ENCODE data around the gene ADI1. TPM values are rescaled to one million over a fixed set of nuclear protein-coding genes. Genes with fewer than 3 reads are reported as not detected.
A peak's percentile ranks its signal among the peaks of the same experiment; 100 is the strongest.

Gene ADI1
- 39.1 and 46.7 TPM in 2 replicates for total RNA-seq (2014; rRNA removed; shearing (Covaris generic))

- DNase-seq (ENCODE audit: low spot score): peak; percentile 42
Measured at GRCh38 chr2:3519255-3520205, at the start of gene ADI1. Gene ADI1 (minus strand): TSS chr2:3519531. CDS start chr2:3519487, 44 bp downstream.

- no peak for DNase-seq (ENCODE audit: low spot score)
Measured at GRCh38 chr2:3566806-3567205, 47.5 kb upstream of the ADI1 start.

- DNase-seq (ENCODE audit: low spot score): no peak
Measured at GRCh38 chr2:3565117-3565516, 45.8 kb upstream of the ADI1 start.

GRCh38 chr2:3563521-3563976, 44.2 kb upstream of the ADI1 start:
- no peak for DNase-seq (ENCODE audit: low spot score)

- peak; percentile 92 for DNase-seq (ENCODE audit: low spot score)
Measured at GRCh38 chr2:3558205-3559014, 39.1 kb upstream of the ADI1 start, which contains the start of gene RNASEH1. Gene RNASEH1 (minus strand): TSS chr2:3558333. CDS start chr2:3558260, 73 bp downstream.

- no peak for DNase-seq (ENCODE audit: low spot score)
Measured at GRCh38 chr2:3557639-3558204, 38.4 kb upstream of the ADI1 start.

- DNase-seq (ENCODE audit: low spot score): no peak
Measured at GRCh38 chr2:3553946-3554345, 34.6 kb upstream of the ADI1 start.

- no peak for DNase-seq (ENCODE audit: low spot score)
Measured at GRCh38 chr2:3547915-3548314, 28.6 kb upstream of the ADI1 start.

- no peak for DNase-seq (ENCODE audit: low spot score)
Measured at GRCh38 chr2:3545788-3546478, 26.6 kb upstream of the ADI1 start.

GRCh38 chr2:3543023-3543683, 23.8 kb upstream of the ADI1 start:
- no peak for DNase-seq (ENCODE audit: low spot score)

GRCh38 chr2:3542107-3542506, 22.8 kb upstream of the ADI1 start:
- DNase-seq (ENCODE audit: low spot score): no peak

- DNase-seq (ENCODE audit: low spot score): no peak
Measured at GRCh38 chr2:3539836-3540235, 20.5 kb upstream of the ADI1 start.

GRCh38 chr2:3536682-3537632, 17.6 kb upstream of the ADI1 start:
- peak; percentile 42 for DNase-seq (ENCODE audit: low spot score)

- peak; percentile 62 for DNase-seq (ENCODE audit: low spot score)
Measured at GRCh38 chr2:3535794-3536681, 16.7 kb upstream of the ADI1 start.

GRCh38 chr2:3535467-3535793, 16.1 kb upstream of the ADI1 start:
- DNase-seq (ENCODE audit: low spot score): no peak

GRCh38 chr2:3534251-3534814, 15.0 kb upstream of the ADI1 start:
- DNase-seq (ENCODE audit: low spot score): no peak

- no peak for DNase-seq (ENCODE audit: low spot score)
Measured at GRCh38 chr2:3533836-3534235, 14.5 kb upstream of the ADI1 start.

- no peak for DNase-seq (ENCODE audit: low spot score)
Measured at GRCh38 chr2:3532941-3533340, 13.6 kb upstream of the ADI1 start.
